22Rv1 (cell line): ENCODE results near the gene ARHGAP42.

Experiments
- ZFX ChIP-seq: fragments of 450-650 bp; IDR thresholded peaks from 2 replicates; pipeline ENCODE4 v1.6.1; 2017; ENCODE audit warnings: antibody characterized with exemption, borderline replicate concordance
- TF ChIP-seq, protein P1 (sequence below): fragments of 450-650 bp; IDR thresholded peaks from 2 replicates; pipeline ENCODE4 v1.5.1; 2017; ENCODE audit warnings: mild to moderate bottlenecking

DNA sequence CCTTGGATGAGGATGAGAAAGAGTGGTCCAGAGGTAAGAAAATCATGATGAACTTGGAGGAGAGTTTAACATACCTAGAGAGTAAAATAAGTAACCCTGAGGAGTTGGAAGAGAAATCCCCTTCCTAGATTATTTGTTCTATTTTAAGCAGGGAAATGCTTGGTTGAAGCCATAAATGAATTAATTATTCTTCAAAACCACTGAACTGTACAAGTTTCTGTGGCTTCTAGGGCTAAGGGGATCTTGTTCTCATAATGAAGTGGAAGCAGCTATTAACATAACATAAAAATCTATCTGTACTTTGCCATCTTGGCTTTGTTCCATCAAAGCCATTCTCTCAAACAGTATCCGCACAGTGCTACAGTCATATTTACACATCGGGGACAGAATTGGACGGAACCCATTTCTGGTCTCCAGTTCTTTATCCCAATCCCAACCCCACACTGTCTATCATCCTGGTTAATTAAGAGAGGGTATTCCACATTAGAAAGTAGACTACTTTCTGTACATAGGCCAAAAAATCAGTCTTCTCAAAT is 14.5 kb upstream of the ARHGAP42 start:
- TF ChIP-seq, protein P1, sequence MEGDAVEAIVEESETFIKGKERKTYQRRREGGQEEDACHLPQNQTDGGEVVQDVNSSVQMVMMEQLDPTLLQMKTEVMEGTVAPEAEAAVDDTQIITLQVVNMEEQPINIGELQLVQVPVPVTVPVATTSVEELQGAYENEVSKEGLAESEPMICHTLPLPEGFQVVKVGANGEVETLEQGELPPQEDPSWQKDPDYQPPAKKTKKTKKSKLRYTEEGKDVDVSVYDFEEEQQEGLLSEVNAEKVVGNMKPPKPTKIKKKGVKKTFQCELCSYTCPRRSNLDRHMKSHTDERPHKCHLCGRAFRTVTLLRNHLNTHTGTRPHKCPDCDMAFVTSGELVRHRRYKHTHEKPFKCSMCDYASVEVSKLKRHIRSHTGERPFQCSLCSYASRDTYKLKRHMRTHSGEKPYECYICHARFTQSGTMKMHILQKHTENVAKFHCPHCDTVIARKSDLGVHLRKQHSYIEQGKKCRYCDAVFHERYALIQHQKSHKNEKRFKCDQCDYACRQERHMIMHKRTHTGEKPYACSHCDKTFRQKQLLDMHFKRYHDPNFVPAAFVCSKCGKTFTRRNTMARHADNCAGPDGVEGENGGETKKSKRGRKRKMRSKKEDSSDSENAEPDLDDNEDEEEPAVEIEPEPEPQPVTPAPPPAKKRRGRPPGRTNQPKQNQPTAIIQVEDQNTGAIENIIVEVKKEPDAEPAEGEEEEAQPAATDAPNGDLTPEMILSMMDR, result no peak
- no peak for TF ChIP-seq ZFX
